Hepatocyte (in vitro differentiated cells): ENCODE data around the gene GRXCR2.

Experiments
- CTCF ChIP-seq: fragments of 200-600 bp; sonication (generic); IDR thresholded peaks from 2 replicates; pipeline ENCODE4 v1.5.1; 2016; ENCODE audit warnings: antibody characterized with exemption, mild to moderate bottlenecking; ENCODE audit not compliant: poor library complexity
- EZH2 ChIP-seq: fragments of 200-600 bp; sonication (generic); IDR thresholded peaks from 2 replicates; pipeline ENCODE4 v1.6.1; 2016; ENCODE audit warnings: antibody characterized with exemption, mild to moderate bottlenecking, borderline replicate concordance
- EZH2phosphoT487 ChIP-seq: fragments of 200-600 bp; sonication (generic); IDR thresholded peaks from one replicate; pipeline ENCODE4 v1.6.1; 2018; ENCODE audit warnings: antibody characterized with exemption, mild to moderate bottlenecking, low read depth, moderate library complexity; ENCODE audit not compliant: unreplicated experiment, severe bottlenecking

- TF ChIP-seq CTCF: peak; percentile 90
- TF ChIP-seq EZH2: no peak
- no peak for TF ChIP-seq EZH2phosphoT487
These were observed 47.0 kb downstream of the GRXCR2 start for GRCh38 chr5:145825751-145826180.
